Measurements from ENCODE around the gene CELF4. TPM values are rescaled to one million over a fixed set of nuclear protein-coding genes. Genes with fewer than 3 reads are reported as not detected.

Gene CELF4
- total RNA-seq, 1 donor from 2014 or later: not detected

- intact Hi-C loops (cut with micrococcal nuclease): loop anchor here (10.0 kb wide), 1 partner anchor 422 kb away; the partner anchor contains the start of genes KIAA1328 and TPGS2
Observed at GRCh38 chr18:37246779-37247340, 318.7 kb downstream of the CELF4 start.

- intact Hi-C loops (cut with micrococcal nuclease): loop anchor here (10.0 kb wide), 1 partner anchor 420 kb away; the partner anchor contains the start of genes KIAA1328 and TPGS2
Observed at GRCh38 chr18:37244618-37245017, 321.0 kb downstream of the CELF4 start.

GRCh38 chr18:37243741-37244140 is 321.9 kb downstream of the CELF4 start:
- intact Hi-C loops (cut with micrococcal nuclease): loop anchor here (10.0 kb wide), 1 partner anchor 419 kb away; the partner anchor contains the start of genes KIAA1328 and TPGS2

GRCh38 chr18:37242826-37243560 is 322.6 kb downstream of the CELF4 start:
- intact Hi-C loops (cut with micrococcal nuclease): loop anchor here (10.0 kb wide), 1 partner anchor 418 kb away; the partner anchor contains the start of genes KIAA1328 and TPGS2

GRCh38 chr18:37242091-37242490 is 323.5 kb downstream of the CELF4 start:
- intact Hi-C loops (cut with micrococcal nuclease): loop anchor here (10.0 kb wide), 1 partner anchor 417 kb away; the partner anchor contains the start of genes KIAA1328 and TPGS2

- intact Hi-C loops (cut with micrococcal nuclease): no loop called here
Observed at GRCh38 chr18:37238282-37239108, 327.1 kb downstream of the CELF4 start.

- intact Hi-C loops (cut with micrococcal nuclease): no loop called here
Observed at GRCh38 chr18:37235583-37235982, 330.0 kb downstream of the CELF4 start.

GRCh38 chr18:37231251-37231650 is 334.3 kb downstream of the CELF4 start:
- intact Hi-C loops (cut with micrococcal nuclease): no loop called here

GRCh38 chr18:37230768-37231167 is 334.8 kb downstream of the CELF4 start:
- intact Hi-C loops (cut with micrococcal nuclease): no loop called here

- intact Hi-C loops (cut with micrococcal nuclease): no loop called here
Observed at GRCh38 chr18:37225279-37225678, 340.3 kb downstream of the CELF4 start.

GRCh38 chr18:37222999-37223378 is 342.6 kb downstream of the CELF4 start:
- intact Hi-C loops (cut with micrococcal nuclease): no loop called here

- intact Hi-C loops (cut with micrococcal nuclease): no loop called here
Observed at GRCh38 chr18:37222354-37222998, 343.1 kb downstream of the CELF4 start.

- intact Hi-C loops (cut with micrococcal nuclease): no loop called here
Observed at GRCh38 chr18:37219257-37219656, 346.3 kb downstream of the CELF4 start.

- intact Hi-C loops (cut with micrococcal nuclease): no loop called here
Observed at GRCh38 chr18:37218022-37218590, 347.5 kb downstream of the CELF4 start.

- intact Hi-C loops (cut with micrococcal nuclease): no loop called here
Observed at GRCh38 chr18:37210781-37211180, 354.8 kb downstream of the CELF4 start.

- intact Hi-C loops (cut with micrococcal nuclease): no loop called here
Observed at GRCh38 chr18:37207343-37207742, 358.3 kb downstream of the CELF4 start.

- intact Hi-C loops (cut with micrococcal nuclease): no loop called here
Observed at GRCh38 chr18:37199741-37200140, 365.9 kb downstream of the CELF4 start.
